ENCODE data around the gene PNPLA3. TPM values are rescaled to one million over a fixed set of nuclear protein-coding genes. Genes with fewer than 3 reads are reported as not detected.
A peak's percentile ranks its signal among the peaks of the same experiment; 100 is the strongest.

Gene PNPLA3
- total RNA-seq, 2 experiments from 2014 or later: 0.58 to 0.70 TPM

DNA sequence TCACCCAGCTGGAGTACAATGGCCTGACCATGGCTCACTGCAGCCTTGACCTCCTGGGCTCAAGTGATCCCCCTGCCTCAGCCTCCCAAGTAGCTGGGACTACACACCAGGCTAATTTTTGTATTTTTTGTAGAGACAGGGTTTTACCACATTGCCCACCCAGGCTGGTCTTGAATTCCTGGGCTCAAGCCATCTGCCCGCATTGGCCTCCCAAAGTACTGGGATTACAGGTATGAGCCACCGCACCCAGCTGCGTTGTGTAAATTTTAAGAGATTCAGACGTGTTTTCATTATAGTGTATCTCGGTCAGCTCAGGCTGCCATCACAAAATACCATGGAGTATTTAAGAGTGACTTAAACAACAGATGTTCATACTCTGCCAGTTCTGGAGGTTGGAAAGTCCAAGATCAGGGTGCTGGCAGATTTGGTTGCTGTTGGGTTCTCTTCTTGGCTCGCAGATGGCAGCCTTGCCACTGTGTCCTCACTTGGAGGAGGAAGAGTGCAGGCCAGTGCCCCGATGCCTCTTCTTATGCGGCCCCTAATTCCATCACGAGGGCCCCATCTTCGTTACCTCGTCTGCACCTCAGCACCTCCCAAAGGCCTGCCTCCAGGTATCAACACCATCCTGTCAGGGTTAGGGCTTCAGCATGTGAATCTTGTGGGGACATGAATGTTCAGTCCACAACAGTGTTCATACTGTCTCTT, 67.9 kb downstream of the PNPLA3 start:
- CTCF ChIA-PET: no interaction called here
- peaks cover 42% of the 10 kb centered on the region for H3K36me3 Mint-ChIP-seq (ENCODE audit: low read depth)

DNA sequence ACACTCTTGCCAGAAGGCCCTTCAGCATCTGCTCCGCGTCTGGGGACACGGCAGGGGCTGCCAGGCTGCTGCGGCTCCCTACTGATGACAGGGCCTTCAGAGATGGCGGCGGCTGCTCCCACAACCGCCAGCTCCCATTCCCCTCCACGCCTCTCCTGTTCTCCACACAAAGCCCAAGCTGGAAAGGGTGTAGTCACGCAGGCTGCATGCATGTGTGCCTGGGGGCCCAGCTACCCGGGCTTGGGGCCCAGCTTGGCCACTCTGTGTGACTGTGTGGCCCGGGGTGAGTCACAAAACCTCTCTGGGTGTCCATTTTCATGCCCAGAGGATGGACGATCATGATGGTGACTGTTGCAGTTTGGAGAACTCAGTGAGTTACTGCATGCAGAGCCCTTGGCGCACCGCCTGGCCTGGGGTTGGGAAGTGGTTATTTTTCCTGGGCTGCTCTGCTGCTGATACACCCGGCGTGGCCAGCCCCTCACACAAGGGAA, 68.8 kb downstream of the PNPLA3 start:
- ATAC-seq (no peak), DNase-seq (no peak)
- no peak overlapping the region for H3K27ac Mint-ChIP-seq
- ChIA-PET POLR2A (no interaction called here), CTCF (interaction anchor here (0.7 to 5.1 kb wide), 20 partner anchors 10 to 634 kb away, joined by 3 to 85 read pairs (median 5); partner anchors contain the start of gene PARVG)
- H3K4me3 Mint-ChIP-seq: no peak overlapping the region
- H3K9me3 Mint-ChIP-seq: no peaks in the 10 kb centered on the region
- no peaks in the 10 kb centered on the region for H3K27me3 Mint-ChIP-seq
- intact Hi-C loops (cut with micrococcal nuclease): loop anchor here (5.0 to 10.0 kb wide), 2 partner anchors 95 to 632 kb away; no protein-coding TSS in a partner anchor
- H3K36me3 Mint-ChIP-seq (ENCODE audit: low read depth): peaks cover 50% of the 10 kb centered on the region
- H3K4me1 Mint-ChIP-seq (ENCODE audit: low read depth): peaks cover 21% of the 10 kb centered on the region
- TF ChIP-seq CTCF (IDR thresholded peaks at IDR 0.05): no peak

More for the DNA sequence above, 67.9 kb downstream of the PNPLA3 start:
- no peaks in the 10 kb centered on the region for H3K27me3 Mint-ChIP-seq
- no peak for TF ChIP-seq CTCF (IDR thresholded peaks at IDR 0.05)
- no peaks in the 10 kb centered on the region for H3K9me3 Mint-ChIP-seq
- H3K4me1 Mint-ChIP-seq (ENCODE audit: low read depth): peaks cover 16% of the 10 kb centered on the region
- DNase-seq (no peak), ATAC-seq (no peak)
- POLR2A ChIA-PET: no interaction called here
- intact Hi-C loops (cut with micrococcal nuclease): loop anchor here (5.0 to 10.0 kb wide), 2 partner anchors 96 to 633 kb away; no protein-coding TSS in a partner anchor
- H3K4me3 Mint-ChIP-seq: no peak overlapping the region
- no peak overlapping the region for H3K27ac Mint-ChIP-seq

DNA sequence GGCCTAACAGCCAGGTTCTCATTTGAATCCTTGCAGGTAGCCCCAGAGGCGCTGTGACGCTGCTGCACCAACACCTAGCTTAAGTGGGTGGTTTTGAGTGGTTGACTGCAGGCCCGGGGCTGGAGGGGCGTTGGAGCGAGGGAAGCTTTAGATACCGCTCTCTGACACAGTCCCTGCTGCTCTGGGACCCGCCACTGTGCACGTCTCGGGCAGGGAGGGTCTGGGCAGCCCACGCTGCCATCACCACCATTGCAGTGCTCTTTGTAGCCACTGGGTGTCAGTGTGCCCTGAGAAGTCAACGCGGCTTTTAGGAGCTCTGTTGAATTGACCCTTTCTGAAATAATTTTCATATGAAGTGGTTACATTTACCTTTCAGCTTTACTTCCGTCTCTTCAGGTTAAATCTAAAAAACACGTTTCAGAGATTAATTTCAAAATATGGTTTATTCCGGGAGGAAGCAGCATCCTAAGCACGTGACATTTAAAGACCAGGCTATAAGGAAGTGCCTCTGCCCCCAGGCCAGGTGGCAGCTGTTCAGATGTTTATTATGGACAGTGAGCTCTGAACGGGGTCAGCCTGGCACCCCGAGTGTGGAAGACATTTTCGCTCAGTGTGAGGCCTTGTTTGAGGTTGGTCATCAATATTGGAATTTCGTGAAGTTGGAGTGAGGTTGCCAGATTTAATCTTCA, 69.6 kb downstream of the PNPLA3 start:
- Mint-ChIP-seq H3K4me1 (ENCODE audit: low read depth) (peaks cover 21% of the 10 kb centered on the region), H3K9me3 (no peaks in the 10 kb centered on the region), H3K27me3 (no peaks in the 10 kb centered on the region), H3K27ac (no peak overlapping the region), H3K36me3 (ENCODE audit: low read depth) (peaks cover 53% of the 10 kb centered on the region), H3K4me3 (no peak overlapping the region)
- intact Hi-C loops (cut with micrococcal nuclease): loop anchor here (5.0 to 10.0 kb wide), 2 partner anchors 94 to 632 kb away; no protein-coding TSS in a partner anchor
- CTCF ChIA-PET: interaction anchor here (0.6 to 5.1 kb wide), 59 partner anchors 9 to 692 kb away, joined by 3 to 85 read pairs (median 4); partner anchors contain the start of genes PARVB, PARVG and SAMM50
- peak; percentile 96 for TF ChIP-seq CTCF (IDR thresholded peaks at IDR 0.05)
- POLR2A ChIA-PET: no interaction called here
- DNase-seq (peak; percentile 72), ATAC-seq (peak; percentile 86)

- H3K27me3 Mint-ChIP-seq: no peaks in the 10 kb centered on the region
- ChIA-PET CTCF (interaction anchor here (0.8 to 5.1 kb wide), 34 partner anchors 16 to 675 kb away, joined by 3 to 85 read pairs (median 4); partner anchors contain the start of genes PARVB and SAMM50), POLR2A (no interaction called here)
- H3K36me3 Mint-ChIP-seq (ENCODE audit: low read depth): peaks cover 58% of the 10 kb centered on the region
- H3K4me3 Mint-ChIP-seq: no peak overlapping the region
- H3K4me1 Mint-ChIP-seq (ENCODE audit: low read depth): peaks cover 21% of the 10 kb centered on the region
- no peak overlapping the region for H3K27ac Mint-ChIP-seq
- no peaks in the 10 kb centered on the region for H3K9me3 Mint-ChIP-seq
- intact Hi-C loops (cut with micrococcal nuclease): loop anchor here (5.0 to 10.0 kb wide), 2 partner anchors 93 to 631 kb away; no protein-coding TSS in a partner anchor
- ATAC-seq (no peak), DNase-seq (no peak)
- TF ChIP-seq CTCF (IDR thresholded peaks at IDR 0.05): no peak
Measured at GRCh38 chr22:43994006-43994405, 70.4 kb downstream of the PNPLA3 start.
